Islet of Langerhans (tissue), 1 donor: ENCODE measurements around the gene UGT1A8.
"Not testable (repeated sequence)": the region's sequence is repeated elsewhere in the genome, so short reads cannot be mapped to it uniquely, and the experiment has no call there.

Experiments
- FAIRE-seq: peaks from one replicate; lab custom pipeline; 2011; peaks lifted over from hg19 to GRCh38; lab: Jason Lieb, UNC

The UGT1A8 gene

DNA sequence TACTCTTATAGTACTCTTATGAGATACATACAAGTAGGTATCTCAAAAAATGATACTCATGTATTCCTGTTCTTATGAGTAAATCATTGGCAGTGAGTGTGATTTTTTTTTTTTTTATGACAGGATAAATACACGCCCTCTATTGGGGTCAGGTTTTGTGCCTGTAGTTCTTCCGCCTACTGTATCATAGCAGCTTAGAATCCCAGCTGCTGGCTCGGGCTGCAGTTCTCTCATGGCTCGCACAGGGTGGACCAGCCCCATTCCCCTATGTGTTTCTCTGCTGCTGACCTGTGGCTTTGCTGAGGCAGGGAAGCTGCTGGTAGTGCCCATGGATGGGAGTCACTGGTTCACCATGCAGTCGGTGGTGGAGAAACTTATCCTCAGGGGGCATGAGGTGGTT lies at the start of gene UGT1A8:
UGT1A8 (plus strand) TSS at position 158 of the 400 bp plus-strand sequence; CDS start at position 233, 75 bp downstream.
- not testable (repeated sequence) for FAIRE-seq

DNA sequence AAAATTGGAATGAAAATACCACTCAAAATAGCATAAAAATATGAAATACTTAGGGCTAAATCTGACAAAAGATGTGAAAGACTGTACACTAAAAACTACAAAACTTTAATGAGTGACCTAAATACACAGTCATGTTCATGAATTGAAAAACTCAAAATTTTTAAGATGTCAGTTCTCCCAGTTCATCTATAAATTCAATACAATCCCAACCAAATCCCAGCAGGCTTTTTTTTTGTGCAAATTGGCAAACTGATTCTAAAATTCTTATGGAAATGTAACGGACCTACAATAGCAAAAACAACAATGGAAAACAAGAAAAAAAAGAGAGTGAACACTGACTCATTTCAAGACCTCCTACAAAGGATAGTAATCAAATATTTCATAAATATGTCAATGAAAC lies 46.4 kb upstream of the UGT1A8 start:
- no peak for FAIRE-seq

DNA sequence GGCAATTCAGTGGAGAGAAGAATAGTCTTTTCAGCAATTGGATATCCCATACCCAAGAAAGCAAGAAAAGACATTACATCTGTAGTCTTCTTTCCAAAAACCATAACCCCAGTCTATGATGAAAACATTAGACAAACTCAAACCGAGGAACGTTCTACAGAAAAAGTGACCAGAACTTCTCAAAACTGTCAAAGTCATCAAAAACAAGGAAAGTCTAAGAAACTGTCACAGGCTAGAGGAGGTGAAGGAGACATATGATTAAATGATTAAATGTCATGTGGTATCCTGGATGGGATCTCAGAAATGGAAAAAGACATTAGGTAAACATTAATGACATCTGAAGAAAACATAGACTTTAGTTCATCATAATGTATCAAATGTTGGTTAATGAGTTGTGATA lies 46.0 kb upstream of the UGT1A8 start:
- no peak for FAIRE-seq

DNA sequence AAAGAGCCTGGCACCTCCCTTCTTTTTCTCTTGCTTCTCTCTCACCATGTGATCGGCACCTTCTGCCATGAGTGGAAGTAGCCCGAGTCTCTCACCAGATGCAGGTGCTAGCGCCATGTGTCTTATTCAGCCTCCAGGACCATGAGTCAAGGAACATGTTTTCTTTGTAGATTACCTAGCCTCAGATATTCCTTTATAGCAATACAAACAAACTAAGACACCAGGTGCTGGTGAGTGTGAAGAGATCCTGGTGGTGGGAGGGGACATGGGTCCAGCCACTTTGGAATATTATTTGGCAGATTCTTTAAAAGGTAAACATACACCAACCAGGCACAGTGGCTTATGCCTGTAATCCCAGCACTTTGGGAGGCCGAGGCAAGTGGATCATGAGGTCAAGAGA lies 45.0 kb upstream of the UGT1A8 start:
- FAIRE-seq = no peak

DNA sequence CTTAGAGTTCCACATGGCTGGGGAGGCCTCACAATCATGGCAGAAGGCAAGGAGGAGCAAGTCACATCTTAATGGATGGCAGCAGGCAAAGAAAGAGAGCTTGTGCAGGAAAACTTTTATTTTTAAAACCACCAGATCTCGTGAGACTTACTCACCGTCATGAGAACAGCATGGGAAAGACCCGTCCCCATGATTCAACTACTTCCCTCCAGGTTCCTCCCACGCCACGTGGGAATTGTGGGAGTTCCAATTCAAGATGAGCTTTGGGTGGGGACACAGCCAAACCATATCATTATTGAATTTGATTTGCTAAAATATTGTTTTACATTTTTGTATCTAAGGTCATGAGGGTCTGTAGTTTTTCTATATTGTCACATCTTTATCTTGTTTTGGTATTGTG lies 40.1 kb upstream of the UGT1A8 start:
- FAIRE-seq = not testable (repeated sequence)

DNA sequence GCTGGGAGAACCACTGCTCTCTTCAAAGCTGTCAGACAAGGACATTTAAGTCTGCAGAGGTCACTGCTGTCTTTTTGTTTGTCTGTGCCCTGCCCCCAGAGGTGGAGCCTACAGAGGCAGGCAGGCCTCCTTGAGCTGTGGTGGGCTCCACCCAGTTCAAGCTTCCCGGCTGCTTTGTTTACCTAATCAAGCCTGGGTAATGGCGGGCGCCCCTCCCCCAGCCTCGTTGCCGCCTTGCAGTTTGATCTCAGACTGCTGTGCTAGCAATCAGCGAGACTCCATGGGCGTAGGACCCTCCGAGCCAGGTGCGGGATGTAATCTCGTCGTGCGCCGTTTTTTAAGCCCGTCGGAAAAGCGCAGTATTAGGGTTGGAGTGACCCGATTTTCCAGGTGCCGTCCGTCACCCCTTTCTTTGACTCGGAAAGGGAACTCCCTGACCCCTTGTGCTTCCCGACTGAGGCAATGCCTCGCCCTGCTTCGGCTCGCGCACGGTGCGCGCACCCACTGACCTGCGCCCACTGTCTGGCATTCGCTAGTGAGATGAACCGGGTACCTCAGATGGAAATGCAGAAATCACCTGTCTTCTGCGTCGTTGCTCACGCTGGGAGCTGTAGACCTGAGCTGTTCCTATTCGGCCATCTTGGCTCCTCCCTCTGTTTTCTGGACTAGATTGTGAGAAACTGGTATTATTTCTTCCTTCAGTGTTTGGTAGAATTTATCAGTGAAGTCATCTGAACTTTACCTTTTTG lies 34.0 kb upstream of the UGT1A8 start:
- FAIRE-seq = not testable (repeated sequence)

DNA sequence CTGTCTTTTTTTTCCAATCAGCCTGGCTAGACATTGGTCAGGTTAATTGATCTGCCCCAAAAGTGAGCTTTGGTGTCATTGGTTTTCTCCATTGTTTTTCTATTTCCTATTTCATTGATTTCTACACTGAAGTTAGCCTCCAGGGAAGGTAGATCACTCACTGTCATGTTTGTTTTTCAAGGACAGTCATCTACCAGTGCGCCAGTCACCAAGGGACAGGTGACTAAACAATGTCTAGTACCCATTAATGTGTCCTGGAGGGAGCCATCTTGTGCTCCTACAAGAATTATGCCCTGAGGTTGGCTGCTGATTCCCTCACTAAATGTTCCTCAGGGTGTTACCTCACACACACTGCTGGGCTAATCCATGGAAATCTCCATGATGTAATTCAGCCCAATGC lies 33.2 kb upstream of the UGT1A8 start:
- no peak for FAIRE-seq

DNA sequence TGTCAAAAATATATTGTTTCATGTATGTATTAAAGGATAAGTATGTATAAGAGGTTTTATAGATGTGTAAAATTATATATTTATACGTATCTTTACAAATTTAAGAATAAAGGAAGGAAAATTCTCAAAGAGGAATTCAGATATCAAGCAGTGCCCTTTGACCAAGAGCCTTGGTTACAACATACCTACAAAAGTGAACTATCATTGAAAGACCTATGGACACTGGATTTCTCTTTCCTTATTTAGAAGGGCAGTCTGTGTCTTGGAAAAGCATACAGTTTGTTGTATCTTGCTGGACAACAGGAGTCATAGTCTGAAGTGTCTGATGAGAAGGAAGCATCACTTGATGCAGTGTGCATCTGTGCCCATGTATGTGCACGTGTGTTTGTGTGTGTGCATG lies 29.0 kb upstream of the UGT1A8 start:
- no peak for FAIRE-seq

DNA sequence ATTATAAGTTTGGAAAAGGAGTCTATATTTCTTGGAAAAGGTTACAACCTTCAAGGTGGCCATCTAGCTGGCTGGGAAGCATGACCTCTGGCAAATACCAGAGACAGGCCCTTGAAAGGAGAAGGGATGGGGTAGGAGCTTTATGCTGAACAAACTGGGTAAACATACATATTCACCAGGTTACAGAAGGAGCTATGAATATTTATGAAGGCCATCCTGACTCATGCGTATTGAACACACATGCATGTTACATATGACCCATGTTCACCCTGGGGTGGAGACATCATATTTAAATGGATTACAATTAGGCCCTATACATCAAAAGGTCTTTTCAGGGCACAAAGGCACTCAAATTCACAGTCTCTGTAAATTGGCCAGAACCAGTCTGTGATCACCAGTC lies 24.7 kb upstream of the UGT1A8 start:
- FAIRE-seq = not testable (repeated sequence)

DNA sequence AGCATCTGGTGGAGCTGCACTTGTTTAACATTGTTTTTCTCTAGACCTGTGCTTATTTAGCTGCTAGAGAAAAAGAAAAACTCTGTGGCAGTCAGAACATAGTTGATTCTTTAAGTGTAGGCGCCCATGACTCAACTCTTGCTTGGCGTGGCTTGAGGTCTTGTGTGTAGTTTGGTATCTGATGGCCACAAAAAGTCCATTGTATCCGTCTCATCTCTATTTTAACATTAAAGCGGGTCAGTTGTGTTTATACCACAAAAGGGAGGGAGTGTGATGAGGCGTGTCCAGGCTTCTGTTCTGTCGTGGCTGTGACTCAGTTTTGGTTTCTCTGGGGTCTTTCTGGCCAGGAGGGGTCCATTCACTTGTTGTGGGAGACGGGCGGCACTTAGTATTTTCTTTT lies 24.2 kb upstream of the UGT1A8 start:
- no peak for FAIRE-seq

DNA sequence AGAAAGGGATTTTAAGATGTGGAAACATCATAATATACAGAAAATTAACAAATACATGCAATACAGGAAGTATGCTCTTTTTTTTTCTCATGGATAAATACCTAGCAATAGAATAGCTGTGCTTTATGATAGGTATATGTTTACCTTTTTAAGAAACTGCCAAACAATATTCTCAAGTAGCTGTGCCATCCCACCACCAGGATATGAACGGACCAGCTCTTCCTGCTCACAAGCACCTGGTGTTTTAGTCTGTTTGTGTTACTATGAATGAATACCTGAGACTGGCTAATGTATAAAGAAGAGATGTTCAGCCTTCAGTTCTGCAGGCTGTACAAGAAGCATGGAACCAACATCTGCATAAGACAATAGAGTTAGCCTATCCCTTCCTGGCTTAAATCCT lies 19.9 kb upstream of the UGT1A8 start:
- no peak for FAIRE-seq

DNA sequence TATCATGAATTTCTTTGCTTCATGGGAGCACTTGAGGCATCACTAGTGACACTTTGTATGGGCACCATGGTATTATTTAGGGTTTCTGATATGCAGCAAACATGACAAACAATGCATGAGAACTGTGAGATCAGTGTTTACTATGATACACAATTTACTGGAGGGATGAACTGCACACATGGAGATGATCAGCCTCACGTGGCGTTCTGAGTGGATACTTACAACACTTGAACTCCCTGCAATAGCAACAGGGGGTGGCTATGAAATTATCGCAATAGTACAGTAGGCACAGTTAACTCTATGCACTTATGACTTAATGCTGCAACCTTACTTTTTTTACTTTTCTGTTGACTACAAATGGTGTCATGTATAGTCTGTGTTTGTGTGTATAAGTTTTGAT lies 18.5 kb upstream of the UGT1A8 start:
- no peak for FAIRE-seq

DNA sequence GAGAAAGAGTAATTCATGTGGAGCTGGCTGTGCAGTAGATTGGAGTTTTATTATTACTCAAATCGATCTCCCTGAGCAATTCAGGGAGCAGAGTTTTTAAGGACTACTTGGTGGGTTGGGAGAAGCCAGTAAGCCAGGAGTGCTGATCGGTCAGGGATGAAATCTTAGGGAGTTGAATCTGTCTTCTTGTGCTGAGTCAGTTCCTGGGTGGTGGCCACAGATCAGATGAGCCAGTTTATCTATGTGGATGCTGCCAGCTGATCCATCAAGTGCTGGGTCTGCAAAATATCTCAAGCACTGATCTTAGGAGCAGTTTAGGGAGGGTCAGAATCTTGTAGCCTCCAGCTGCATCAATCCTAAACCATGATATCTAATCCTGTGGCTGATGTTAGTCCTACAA lies 17.0 kb upstream of the UGT1A8 start:
- no peak for FAIRE-seq

DNA sequence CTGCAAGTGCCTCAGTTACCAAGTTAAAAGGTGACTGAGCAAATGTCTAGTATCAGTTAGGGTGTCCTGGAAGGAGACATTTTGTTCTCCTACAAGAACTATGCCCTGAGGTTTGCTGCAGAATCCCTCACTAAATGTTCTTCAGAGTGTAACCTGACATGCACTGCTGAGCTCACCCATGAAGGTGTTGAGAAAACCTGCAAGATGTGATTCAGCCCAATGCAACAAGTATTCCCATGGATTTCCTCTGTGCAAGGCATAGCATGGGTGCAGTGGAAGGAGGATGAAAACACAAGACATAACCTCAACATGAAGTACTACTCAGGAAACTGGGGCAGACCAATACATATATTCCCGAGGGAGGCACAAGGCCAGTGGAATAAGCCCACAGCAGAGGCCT lies 15.4 kb upstream of the UGT1A8 start:
- no peak for FAIRE-seq

DNA sequence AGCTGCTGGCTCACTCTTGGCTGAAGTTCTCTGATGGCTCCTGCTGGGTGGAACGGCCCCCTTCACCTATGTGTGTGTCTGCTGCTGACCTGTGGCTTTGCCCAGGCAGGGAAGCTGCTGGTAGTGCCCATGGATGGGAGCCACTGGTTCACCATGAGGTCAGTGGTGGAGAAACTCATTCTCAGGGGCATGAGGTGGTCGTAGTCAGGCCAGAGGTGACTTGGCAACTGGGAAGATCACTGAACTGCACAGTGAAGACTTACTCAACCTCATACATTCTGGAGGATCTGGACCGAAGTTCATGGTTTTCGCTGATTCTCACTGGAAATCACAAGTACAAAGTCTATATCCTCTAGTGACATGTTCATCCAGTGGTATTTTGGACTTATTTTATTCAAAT lies 13.9 kb upstream of the UGT1A8 start:
- no peak for FAIRE-seq

DNA sequence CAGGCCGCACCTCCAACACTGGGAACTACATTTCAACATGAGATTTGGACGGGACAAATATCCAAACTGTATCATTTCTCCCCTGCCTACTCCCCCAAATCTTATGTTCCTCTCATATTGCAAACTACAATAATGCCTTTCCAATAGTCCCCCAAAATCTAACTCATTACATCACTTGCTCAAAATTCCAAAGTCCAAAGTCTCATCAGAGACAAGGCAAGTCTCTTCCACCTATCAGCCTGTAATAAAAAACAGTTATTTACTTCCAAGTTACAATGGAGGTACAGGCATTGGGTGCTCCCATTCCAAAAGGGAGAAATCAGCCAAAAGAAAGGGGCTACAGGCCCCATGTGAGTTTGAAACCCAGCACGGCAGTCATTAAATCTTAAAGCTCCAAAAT lies 12.6 kb upstream of the UGT1A8 start:
- no peak for FAIRE-seq

DNA sequence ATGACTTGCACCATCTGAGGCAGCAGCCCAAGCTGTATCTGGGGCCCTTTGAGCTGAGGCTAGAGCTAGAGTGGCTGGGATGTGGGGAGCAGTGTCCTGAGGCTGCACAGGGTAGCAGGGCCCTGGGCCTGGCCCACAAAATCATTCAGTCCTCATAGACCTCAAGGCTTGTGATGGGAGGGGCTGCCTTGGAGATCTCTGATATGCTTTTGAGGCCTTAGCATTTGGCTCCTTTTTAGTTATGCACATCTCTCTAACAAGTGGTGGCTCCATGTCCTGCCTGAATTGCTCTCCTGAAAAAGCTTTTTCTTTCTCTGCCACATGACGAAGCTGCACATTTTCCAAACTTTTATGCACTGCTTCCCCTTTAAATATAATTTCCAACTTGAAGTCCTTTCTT lies 11.8 kb upstream of the UGT1A8 start:
- no peak for FAIRE-seq

DNA sequence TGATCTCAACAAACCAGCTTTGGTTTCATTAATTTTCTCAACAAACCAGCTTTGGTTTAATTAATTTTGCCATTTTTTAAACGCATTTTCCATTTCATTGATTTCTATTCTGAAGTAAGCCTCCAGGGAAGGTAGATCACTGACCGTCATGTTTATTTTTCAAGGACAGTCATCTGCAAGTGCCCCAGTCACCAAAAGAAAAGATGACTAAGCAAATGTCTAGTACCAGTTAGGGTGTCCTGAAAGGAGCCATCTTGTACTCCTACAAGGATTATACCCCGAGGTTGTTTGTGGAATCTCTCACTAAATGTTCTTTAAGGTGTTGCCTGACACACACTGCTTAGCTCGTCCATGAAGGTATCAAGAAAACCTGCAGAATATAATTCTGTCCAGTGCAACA lies 6.1 kb upstream of the UGT1A8 start:
- no peak for FAIRE-seq

DNA sequence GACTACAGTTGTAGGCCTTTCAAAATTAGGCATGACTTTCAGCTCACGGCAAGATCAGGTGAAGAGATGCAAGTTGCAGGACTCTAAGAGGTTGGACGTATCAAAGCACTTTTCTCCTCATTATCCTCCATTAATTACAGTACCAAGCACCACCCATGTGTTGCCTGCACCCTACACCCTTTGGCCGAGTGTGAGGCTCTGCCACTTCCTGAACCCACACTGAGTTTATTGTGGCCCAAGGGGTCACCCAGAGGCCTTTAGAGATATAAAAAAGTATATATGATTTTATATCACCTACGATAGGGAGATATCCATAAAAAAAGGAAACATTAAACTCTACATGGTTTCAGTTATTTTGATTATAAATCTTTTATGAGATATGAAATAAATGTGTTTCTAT lies 2.8 kb downstream of the UGT1A8 start:
- no peak for FAIRE-seq

DNA sequence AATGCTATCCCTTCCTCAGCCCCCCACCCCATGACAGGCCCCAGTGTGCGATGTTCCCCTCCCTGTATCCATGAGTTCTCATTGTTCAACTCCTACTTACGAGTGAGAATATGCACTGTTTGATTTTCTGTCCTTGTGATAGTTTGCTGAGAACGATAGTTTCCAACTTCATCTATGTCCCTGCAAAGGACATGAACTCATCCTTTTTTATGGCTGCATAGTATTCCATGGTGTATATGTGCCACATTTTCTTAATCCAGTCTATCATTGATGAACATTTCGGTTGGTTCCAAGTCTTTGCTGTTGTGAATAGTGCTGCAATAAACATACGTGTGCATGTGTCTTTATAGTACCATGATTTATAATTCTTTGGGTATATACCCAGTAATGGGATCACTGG lies 4.4 kb downstream of the UGT1A8 start:
- not testable (repeated sequence) for FAIRE-seq

DNA sequence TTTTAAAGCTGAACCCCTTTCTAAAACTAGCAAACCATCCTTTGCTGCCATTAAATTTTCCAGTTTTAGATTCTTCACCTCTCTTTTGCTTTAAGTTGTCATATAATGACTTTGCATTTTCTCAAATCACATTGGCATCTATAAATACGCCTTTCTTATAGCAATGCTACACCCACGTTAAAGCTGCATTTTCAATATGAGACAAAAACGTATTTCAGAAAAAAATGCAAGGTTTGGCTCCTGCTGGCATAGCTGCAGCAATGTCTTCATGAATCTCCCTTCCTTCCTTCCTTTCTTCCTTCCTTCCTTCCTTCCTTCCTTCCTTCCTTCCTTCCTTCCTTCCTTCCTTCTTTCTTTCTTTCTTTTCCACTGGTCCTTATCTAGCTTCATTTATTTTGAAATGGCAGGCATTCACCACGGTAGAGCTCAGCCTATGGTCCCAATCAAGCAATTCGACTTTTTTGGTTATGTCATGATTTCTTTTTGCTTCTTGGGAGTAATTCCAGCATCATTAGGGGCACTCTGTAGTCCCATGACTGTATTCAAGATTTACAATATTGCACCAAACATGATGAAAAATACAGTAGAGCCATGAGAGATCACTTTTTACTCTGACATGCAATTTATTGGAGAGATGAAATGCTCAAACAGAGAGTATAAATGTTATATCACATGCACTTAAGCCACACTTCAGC lies 10.0 kb downstream of the UGT1A8 start:
- FAIRE-seq = no peak

DNA sequence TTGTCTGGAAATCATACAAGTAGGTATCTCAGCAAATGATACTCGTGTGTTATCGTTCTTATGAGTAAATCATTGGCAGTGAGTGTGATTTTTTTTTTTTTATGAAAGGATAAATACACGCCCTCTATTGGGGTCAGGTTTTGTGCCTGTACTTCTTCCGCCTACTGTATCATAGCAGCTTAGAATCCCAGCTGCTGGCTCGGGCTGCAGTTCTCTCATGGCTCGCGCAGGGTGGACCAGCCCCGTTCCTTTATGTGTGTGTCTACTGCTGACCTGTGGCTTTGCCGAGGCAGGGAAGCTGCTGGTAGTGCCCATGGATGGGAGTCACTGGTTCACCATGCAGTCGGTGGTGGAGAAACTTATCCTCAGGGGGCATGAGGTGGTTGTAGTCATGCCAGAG lies 18.9 kb downstream of the UGT1A8 start, which contains the start of gene UGT1A10:
UGT1A10 (plus strand) TSS at position 143 of the 400 bp plus-strand sequence; CDS start at position 218, 75 bp downstream.
- FAIRE-seq = not testable (repeated sequence)

DNA sequence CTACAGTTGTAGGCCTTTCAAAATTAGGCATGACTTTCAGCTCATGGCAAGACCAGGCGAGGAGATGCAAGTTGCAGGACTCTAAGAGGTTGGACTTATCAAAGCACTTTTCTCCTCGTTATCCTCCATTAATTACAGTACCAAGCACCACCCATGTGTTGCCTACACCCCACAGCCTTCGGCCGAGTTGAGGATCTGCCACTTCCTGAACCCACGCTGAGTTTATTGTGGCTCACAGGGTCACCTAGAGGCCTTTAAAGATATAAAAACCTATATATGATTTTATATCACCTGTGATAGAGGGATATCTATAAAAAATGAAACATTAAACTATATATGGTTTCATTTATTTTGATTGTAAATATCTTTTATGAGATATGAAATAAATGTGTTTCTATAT lies 21.4 kb downstream of the UGT1A8 start:
- FAIRE-seq = no peak

DNA sequence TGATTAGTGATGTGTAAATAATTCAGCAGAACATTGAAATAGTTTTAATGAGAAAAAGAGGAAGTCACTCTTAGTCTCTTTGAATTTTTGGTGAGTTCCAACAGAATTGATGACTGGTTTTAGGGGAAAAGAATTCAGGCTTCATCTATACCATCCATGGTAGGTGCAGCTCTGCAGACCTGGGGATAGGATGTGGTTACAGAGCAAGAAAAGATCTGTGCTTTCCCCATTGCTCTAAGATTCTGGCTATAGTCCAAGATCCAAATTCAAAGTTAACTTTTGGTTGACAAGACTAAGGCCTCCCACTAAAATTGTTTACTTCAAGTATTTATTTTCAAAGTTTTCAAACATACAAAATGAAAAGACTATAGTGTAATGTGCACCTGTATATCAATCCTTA lies 22.4 kb downstream of the UGT1A8 start:
- FAIRE-seq = no peak
